Endothelial cell of umbilical vein (primary cell): ENCODE measurements around the gene TTC22. TPM values are rescaled to one million over a fixed set of nuclear protein-coding genes. Genes with fewer than 3 reads are reported as not detected.
A peak's percentile ranks its signal among the peaks of the same experiment; 100 is the strongest.

ENCODE experiments used
- BruUV-seq: library from RNA; stranded (reverse); fragments of 400-500 nt; replicated peaks from 2 replicates; lab custom pipeline; 2021; lab: Mats Ljungman, UMichigan
- CTCF ChIA-PET: fragments of 300-600, 350-600 bp; sonication (Branson Sonifier 250); formaldehyde crosslinking; loops from one replicate; lab custom pipeline; 2021; ENCODE audit warnings: antibody characterized with exemption, inconsistent platforms; lab: Charles Lee
- POLR2A ChIA-PET: fragments of 300-600, 350-600 bp; sonication (Branson Sonifier 250); formaldehyde crosslinking; loops from one replicate; lab custom pipeline; 2021; ENCODE audit warnings: antibody characterized with exemption, inconsistent platforms; lab: Charles Lee
- DNase-seq: peaks from one replicate; pipeline ENCODE4 v3.0.0-alpha.2; 2011; ENCODE audit warnings: low read depth, low spot score
- FAIRE-seq: peaks from 2 replicates; lab custom pipeline; 2011; peaks lifted over from hg19 to GRCh38; lab: Jason Lieb, UNC
- H2AFZ ChIP-seq: 2 replicates; pipeline ENCODE4 v1.6.0; 2012; ENCODE audit warnings: low read depth, low read length, control low read depth, inconsistent platforms
- H3K27ac ChIP-seq: 2 replicates; pipeline ENCODE4 v1.5.1; 2011; ENCODE audit warnings: low read depth, mild to moderate bottlenecking, control low read depth, low read length, moderate library complexity; ENCODE audit not compliant: insufficient read depth
- H3K27me3 ChIP-seq, 2 experiments: 2 replicates each; pipeline versions ENCODE4 v1.6.0 to v1.6.1; 2011; ENCODE audit warnings: low read length in 2 of 2, mixed read lengths in 1 of 2; ENCODE audit not compliant: control insufficient read depth in 2 of 2, insufficient read depth in 2 of 2
- H3K36me3 ChIP-seq, 2 experiments: 2 replicates in 1 of 2; 3 replicates in 1 of 2; pipeline ENCODE4 v1.5.1; 2011; ENCODE audit warnings: low read length in 2 of 2, mild to moderate bottlenecking in 1 of 2, moderate library complexity in 1 of 2; ENCODE audit not compliant: control insufficient read depth in 2 of 2, insufficient read depth in 2 of 2; ENCODE audit errors: extremely low read depth in 1 of 2
- H3K4me1 ChIP-seq: 3 replicates; pipeline ENCODE4 v1.5.1; 2011; ENCODE audit warnings: mild to moderate bottlenecking, low read length; ENCODE audit not compliant: control insufficient read depth, insufficient read depth; ENCODE audit errors: extremely low read depth
- H3K4me2 ChIP-seq: 2 replicates; pipeline ENCODE4 v1.6.1; 2011; ENCODE audit warnings: low read length, control low read depth, mixed read lengths; ENCODE audit not compliant: insufficient read depth
- H3K4me3 ChIP-seq, 3 experiments: fragments of 200-600 bp in 1 of 3; sonication (generic), shearing (Covaris generic) in 1 of 3; replicated peaks in 1 of 3; 2 replicates each; pipeline ENCODE4 v1.5.1; 2011 to 2016; ENCODE audit warnings: control low read depth in 3 of 3, low read length in 3 of 3, mild to moderate bottlenecking in 2 of 3, inconsistent platforms in 1 of 3, low read depth in 1 of 3, moderate library complexity in 1 of 3; ENCODE audit not compliant: insufficient read depth in 1 of 3
- H3K79me2 ChIP-seq: 2 replicates; pipeline ENCODE4 v1.6.0; 2012; ENCODE audit warnings: low read length, inconsistent platforms; ENCODE audit not compliant: control insufficient read depth, insufficient read depth
- H3K9ac ChIP-seq: replicated peaks from 2 replicates; pipeline ENCODE3; 2011; ENCODE audit warnings: low read length, control low read depth; ENCODE audit not compliant: insufficient read depth; ENCODE audit errors: extremely low read depth
- H3K9me1 ChIP-seq: replicated peaks from 3 replicates; pipeline ENCODE4 v1.6.0; 2011; ENCODE audit warnings: mild to moderate bottlenecking, low read length; ENCODE audit not compliant: control insufficient read depth, insufficient read depth; ENCODE audit errors: extremely low read depth
- H3K9me3 ChIP-seq: replicated peaks from 2 replicates; pipeline ENCODE4 v1.5.1; 2012; ENCODE audit warnings: low read length, inconsistent platforms; ENCODE audit not compliant: control insufficient read depth, insufficient read depth
- H4K20me1 ChIP-seq: replicated peaks from 2 replicates; pipeline ENCODE3; 2011; ENCODE audit warnings: mild to moderate bottlenecking, low read length; ENCODE audit not compliant: control insufficient read depth, insufficient read depth; ENCODE audit errors: extremely low read depth
- EZH2 ChIP-seq: IDR thresholded peaks from 2 replicates; pipeline ENCODE4 v1.6.1; 2012; ENCODE audit warnings: borderline replicate concordance, low read depth, mild to moderate bottlenecking, moderate library complexity, low read length, inconsistent platforms; ENCODE audit not compliant: severe bottlenecking
- GATA2 ChIP-seq: IDR thresholded peaks from 2 replicates; pipeline ENCODE4 v1.7.0; 2011; ENCODE audit warnings: low read depth, mild to moderate bottlenecking, moderate library complexity, mixed read lengths, low read length; ENCODE audit not compliant: insufficient read length, insufficient read depth
- JUN ChIP-seq: IDR thresholded peaks from 2 replicates; pipeline ENCODE4 v1.6.1; 2011; ENCODE audit warnings: borderline replicate concordance, low read depth; ENCODE audit not compliant: insufficient read length, insufficient read depth
- MYC ChIP-seq: IDR thresholded peaks from one replicate; pipeline ENCODE4 v1.6.1; 2011; ENCODE audit warnings: mild to moderate bottlenecking, low read depth, low read length
- POLR2A ChIP-seq: IDR thresholded peaks from 2 replicates; pipeline ENCODE4 v1.6.1; 2012; ENCODE audit warnings: low read depth, mild to moderate bottlenecking, control low read depth, low read length
- POLR2AphosphoS5 ChIP-seq: IDR thresholded peaks from 2 replicates; pipeline ENCODE4 v1.6.1; 2012; ENCODE audit warnings: low read depth, mild to moderate bottlenecking, control low read depth, low read length, moderate library complexity; ENCODE audit not compliant: insufficient read depth
- dilution Hi-C: fragments of 300-500 bp; cut with MboI; formaldehyde crosslinking; loops from one replicate; pipeline ENCODE4 v1.15.0; 2019; ENCODE audit warnings: low sequenced_read_pairs; ENCODE audit not compliant: extremely low pct_ligation_motif_present
- intact Hi-C: fragments of 100-400 bp; cut with micrococcal nuclease; formaldehyde crosslinking; loops from one replicate; pipeline ENCODE4 v1.10.0; 2022
- polyA plus RNA-seq, 4 experiments: library from polyadenylated mRNA; depleted of rRNA in 3 of 4; stranded (reverse) in 3 of 4; unstranded in 1 of 4; fragments of >200 nt; gene quantifications; 2 replicates each; pipeline versions ENCODE4 v1.2.1 to v1.2.3, GENCODE V29; 2011 to 2012; ENCODE audit warnings: missing spikeins in 1 of 4
- total RNA-seq: library from RNA; stranded (reverse); gene quantifications from 2 replicates; pipeline ENCODE4 v1.2.3, GENCODE V29; 2021
- TF ChIP-seq, protein P1 (sequence below), 2 donors: IDR thresholded peaks; 1 replicate in 1 of 2; 2 replicates in 1 of 2; pipeline ENCODE4 v1.5.1; 2011; ENCODE audit warnings: low read length in 2 of 2, mild to moderate bottlenecking in 2 of 2, moderate library complexity in 2 of 2, control low read depth in 1 of 2, inconsistent platforms in 1 of 2, low read depth in 1 of 2; ENCODE audit not compliant: insufficient read depth in 1 of 2; ENCODE audit errors: extremely low read depth in 1 of 2

Gene TTC22
- total and polyA plus RNA-seq, 2 donors (not counting 3 experiments of a cell fraction or from before 2014, with no cell fraction given), result not detected

DNA sequence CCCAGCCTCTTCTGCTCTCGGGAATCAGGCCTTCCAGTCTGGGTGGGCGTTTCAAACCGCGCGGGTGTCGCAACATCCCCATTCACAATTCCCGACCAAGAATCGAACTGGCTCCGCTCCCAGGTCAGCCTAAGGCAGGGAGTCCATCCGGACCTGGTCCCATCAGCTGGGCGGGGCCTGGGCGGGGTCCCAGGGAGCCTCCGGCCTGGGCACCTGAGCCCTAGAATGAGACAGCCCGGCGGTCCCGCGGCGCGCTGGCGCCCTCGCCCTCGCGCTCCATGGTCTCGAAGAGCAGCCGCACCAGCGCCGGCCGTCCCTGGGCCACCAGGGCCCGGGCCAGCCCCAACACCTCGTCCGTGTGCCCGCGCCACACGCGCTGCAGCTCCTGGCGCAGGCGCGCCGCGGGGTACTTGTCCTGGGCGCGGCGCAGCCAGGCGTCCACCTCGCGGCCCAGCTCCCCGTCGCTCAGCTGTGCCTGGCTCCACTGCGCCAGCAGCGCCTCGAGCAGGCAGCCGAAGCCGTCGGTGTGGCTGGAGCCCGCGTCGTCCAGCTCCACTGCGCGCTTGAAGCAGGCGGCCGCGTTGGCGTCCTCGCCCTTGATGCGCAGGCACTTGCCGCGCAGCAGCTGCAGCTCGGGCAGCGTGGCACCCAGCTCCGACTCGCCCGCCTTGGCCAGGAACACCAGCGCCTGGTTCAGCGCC lies 19.9 kb downstream of the TTC22 start:
- Histone ChIP-seq H3K27ac (no peak overlapping the region), H3K36me3 (no peaks in the 10 kb centered on the region), H3K79me2 (no peaks in the 10 kb centered on the region), H3K4me1 (no peaks in the 10 kb centered on the region), H3K9ac (no peak overlapping the region), H3K9me3 (no peaks in the 10 kb centered on the region), H3K9me1 (no peaks in the 10 kb centered on the region), H3K4me3 (no peak overlapping the region), H3K27me3 (peaks cover 29 to 33% of the 10 kb centered on the region in 2 experiments), H3K4me2 (no peak overlapping the region), H4K20me1 (no peaks in the 10 kb centered on the region), H2AFZ (peak overlapping the region; percentile 2)
- dilution Hi-C loops (no loop called here), intact Hi-C loops (no loop called here)
- POLR2A ChIA-PET, result no interaction called here
- CTCF ChIA-PET, result interaction anchor here (0.5 to 0.8 kb wide), 2 partner anchors 23 to 115 kb away, joined by 3 read pairs; no protein-coding TSS in a partner anchor
- no peak for FAIRE-seq
- no TSS peak for BruUV-seq
- TF ChIP-seq GATA2 (no peak), EZH2 (peak; percentile 50)
- DNase-seq, result no peak

DNA sequence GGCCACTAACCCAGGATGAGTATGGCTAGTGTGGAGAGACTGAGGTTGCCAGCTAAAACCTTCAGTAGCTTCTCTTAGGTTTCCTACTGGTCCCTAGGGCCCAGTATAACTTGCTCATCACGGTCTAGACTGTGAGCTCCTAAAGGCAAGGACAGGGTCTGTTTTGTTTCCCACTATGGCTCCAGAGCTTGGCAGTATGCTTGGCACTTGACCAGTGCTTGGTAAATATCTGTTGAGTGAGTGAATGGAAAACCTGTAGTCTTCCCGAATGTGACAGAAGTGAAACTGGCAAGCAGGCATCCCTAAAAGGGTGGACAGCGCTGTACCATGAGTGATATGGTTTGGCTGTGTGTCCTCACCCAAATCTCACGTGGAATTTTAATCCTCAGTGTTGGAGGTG lies 23.7 kb downstream of the TTC22 start:
- no peaks in the 10 kb centered on the region for H3K9me3 ChIP-seq
- TF ChIP-seq MYC, result no peak
- no peak for TF ChIP-seq EZH2
- TF ChIP-seq, protein P1, sequence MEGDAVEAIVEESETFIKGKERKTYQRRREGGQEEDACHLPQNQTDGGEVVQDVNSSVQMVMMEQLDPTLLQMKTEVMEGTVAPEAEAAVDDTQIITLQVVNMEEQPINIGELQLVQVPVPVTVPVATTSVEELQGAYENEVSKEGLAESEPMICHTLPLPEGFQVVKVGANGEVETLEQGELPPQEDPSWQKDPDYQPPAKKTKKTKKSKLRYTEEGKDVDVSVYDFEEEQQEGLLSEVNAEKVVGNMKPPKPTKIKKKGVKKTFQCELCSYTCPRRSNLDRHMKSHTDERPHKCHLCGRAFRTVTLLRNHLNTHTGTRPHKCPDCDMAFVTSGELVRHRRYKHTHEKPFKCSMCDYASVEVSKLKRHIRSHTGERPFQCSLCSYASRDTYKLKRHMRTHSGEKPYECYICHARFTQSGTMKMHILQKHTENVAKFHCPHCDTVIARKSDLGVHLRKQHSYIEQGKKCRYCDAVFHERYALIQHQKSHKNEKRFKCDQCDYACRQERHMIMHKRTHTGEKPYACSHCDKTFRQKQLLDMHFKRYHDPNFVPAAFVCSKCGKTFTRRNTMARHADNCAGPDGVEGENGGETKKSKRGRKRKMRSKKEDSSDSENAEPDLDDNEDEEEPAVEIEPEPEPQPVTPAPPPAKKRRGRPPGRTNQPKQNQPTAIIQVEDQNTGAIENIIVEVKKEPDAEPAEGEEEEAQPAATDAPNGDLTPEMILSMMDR (IDR thresholded peaks at IDR 0.05; ENCODE audit: extremely low read depth in 1 of 2, insufficient read depth in 1 of 2, low read depth in 1 of 2, low read length in 2 of 2), result no peak
- no peak for TF ChIP-seq GATA2
- TF ChIP-seq JUN, result no peak
- TF ChIP-seq POLR2AphosphoS5, result no peak
- TF ChIP-seq POLR2A, result no peak
- H3K9me1 ChIP-seq, result no peaks in the 10 kb centered on the region
- H3K9ac ChIP-seq, result no peak overlapping the region
- CTCF ChIA-PET, result no interaction called here
- peaks cover 17 to 31% of the 10 kb centered on the region in 2 experiments for H3K27me3 ChIP-seq
- BruUV-seq, result no TSS peak
- FAIRE-seq, result no peak
- H3K4me1 ChIP-seq, result no peaks in the 10 kb centered on the region
- POLR2A ChIA-PET, result no interaction called here
- H4K20me1 ChIP-seq, result no peaks in the 10 kb centered on the region
- intact Hi-C loops, result no loop called here
- H3K36me3 ChIP-seq, result no peaks in the 10 kb centered on the region
- no peak for DNase-seq
- dilution Hi-C loops, result no loop called here
- H3K4me3 ChIP-seq, result no peak overlapping the region
- H3K79me2 ChIP-seq, result no peaks in the 10 kb centered on the region
- H3K27ac ChIP-seq, result no peak overlapping the region
- H2AFZ ChIP-seq, result no peak overlapping the region
- no peak overlapping the region for H3K4me2 ChIP-seq
